ENCODE measurements around the gene CERS1. TPM values are rescaled to one million over a fixed set of nuclear protein-coding genes. Genes with fewer than 3 reads are reported as not detected.
A peak's percentile ranks its signal among the peaks of the same experiment; 100 is the strongest.

CERS1 gene
- total and polyA plus RNA-seq, 2 experiments from 2014 or later = 0.38 to 0.54 TPM

DNA sequence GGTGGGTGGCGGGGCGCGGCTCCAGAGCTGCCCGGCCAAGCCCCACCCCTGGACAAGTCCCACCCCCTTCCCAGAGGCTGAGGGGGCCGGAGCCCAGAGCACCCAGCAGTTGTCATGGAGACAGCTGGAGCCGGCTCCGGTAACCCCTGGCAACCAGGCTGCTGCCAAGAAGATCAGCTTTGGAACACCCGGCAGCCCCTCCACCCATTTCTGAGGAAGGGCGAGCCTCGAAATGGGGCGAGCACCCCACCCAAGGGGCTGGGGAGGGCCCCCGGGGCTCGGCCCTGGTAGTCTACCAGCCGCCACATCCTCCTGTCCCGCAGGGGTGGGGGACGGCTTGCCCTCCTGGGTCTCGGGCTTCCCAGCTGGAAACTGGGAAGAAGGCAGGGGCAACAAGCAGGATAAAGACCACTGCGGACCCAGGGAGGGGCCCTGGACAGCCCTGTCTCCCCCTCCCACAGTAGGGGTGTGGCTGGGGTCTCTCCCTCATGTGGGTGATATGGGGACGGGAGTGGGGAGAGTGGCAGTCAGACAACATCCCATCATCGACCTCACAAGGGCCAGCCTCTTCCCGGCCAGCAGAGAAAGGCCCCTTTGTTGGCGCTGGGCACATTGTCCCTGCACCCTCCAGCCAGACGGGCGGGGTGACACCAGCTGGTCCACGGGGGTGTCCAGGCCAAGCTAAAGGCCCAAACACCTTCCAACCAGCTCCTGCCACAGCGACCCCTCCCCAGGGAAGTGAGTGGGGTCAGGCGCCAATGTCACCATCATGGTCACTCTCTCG lies 1.5 kb downstream of the CERS1 start:
- Histone ChIP-seq H3K79me2 (ENCODE audit: insufficient read depth) (no peaks in the 10 kb centered on the region), H3K9me3 (ENCODE audit: low read depth) (no peaks in the 10 kb centered on the region), H3K4me1 (ENCODE audit: insufficient read depth) (no peaks in the 10 kb centered on the region), H3K9ac (no peak overlapping the region), H3F3A (ENCODE audit: insufficient read depth) (no peaks in the 10 kb centered on the region), H3K4me3 (peak overlapping the region; percentile 64), H3K9me2 (ENCODE audit: insufficient read depth) (no peaks in the 10 kb centered on the region), H3K27me3 (replicated peaks; ENCODE audit: insufficient read depth) (no peaks in the 10 kb centered on the region), H3K4me2 (ENCODE audit: unreplicated experiment) (peak overlapping the region; percentile 58), H3K27ac (no peak overlapping the region), H2AFZ (no peak overlapping the region), H3K36me3 (ENCODE audit: low read depth) (no peaks in the 10 kb centered on the region), H4K20me1 (ENCODE audit: insufficient read depth) (no peaks in the 10 kb centered on the region)
- 4% methylated on average over 21 to 27 of the region's 28 CpGs for WGBS, 2 experiments (ENCODE audit: low coverage in 1 of 2, low lambda C conversion rate in 2 of 2, missing lambda C conversion rate in 2 of 2)
- peak; percentile 44 for DNase-seq
- in situ Hi-C loops (cut with MboI) = no loop called here
- no peak for TF ChIP-seq EZH2 (IDR thresholded peaks at IDR 0.05; ENCODE audit: insufficient read depth, poor library complexity, severe bottlenecking)
- TF ChIP-seq EZH2phosphoT487 (IDR thresholded peaks at IDR 0.05; ENCODE audit: insufficient read depth, low read depth) = no peak

DNA sequence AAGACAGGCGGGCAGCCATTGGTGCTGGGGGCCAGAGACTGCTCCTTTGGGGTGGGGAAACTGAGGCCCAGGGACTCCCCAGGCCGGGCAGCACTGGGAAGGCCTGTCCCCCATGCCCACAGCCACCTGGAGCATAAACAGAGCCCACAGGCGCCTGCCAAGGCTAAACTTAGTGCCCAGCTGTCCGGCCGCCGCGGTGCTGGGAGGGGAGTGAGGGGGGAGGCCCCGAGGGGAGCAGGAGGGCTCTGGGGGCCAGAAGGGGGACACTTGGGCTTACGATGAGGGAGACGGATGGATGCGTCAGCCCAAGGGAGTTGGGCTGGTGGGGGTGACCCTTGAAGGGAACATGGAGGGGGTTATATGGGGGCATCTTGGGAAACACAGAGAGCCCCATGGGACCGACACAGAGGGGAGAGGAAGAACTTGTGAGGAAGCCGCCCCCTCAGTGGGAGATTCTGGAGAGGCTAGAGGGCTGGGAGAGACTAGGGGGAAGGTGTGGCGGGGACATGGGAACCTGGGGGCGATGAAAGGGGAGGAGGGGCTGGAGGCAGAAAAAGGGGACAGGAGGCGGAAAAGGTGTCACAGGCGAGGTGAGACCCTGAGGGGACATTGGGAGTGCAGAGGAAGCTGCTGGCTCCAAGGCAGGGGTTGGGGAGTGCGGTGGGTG lies 2.2 kb downstream of the CERS1 start:
- WGBS, 2 experiments (ENCODE audit: low coverage in 1 of 2, low lambda C conversion rate in 2 of 2, missing lambda C conversion rate in 2 of 2) = 70 to 75% methylated on average over 6 to 18 of the region's 18 CpGs
- Histone ChIP-seq H2AFZ (no peak overlapping the region), H3F3A (ENCODE audit: insufficient read depth) (no peaks in the 10 kb centered on the region), H3K79me2 (ENCODE audit: insufficient read depth) (no peaks in the 10 kb centered on the region), H3K27ac (no peak overlapping the region), H3K27me3 (replicated peaks; ENCODE audit: insufficient read depth) (no peaks in the 10 kb centered on the region), H3K9ac (no peak overlapping the region), H3K4me3 (no peak overlapping the region), H4K20me1 (ENCODE audit: insufficient read depth) (no peaks in the 10 kb centered on the region), H3K4me2 (ENCODE audit: unreplicated experiment) (no peak overlapping the region), H3K36me3 (ENCODE audit: low read depth) (no peaks in the 10 kb centered on the region), H3K9me3 (ENCODE audit: low read depth) (no peaks in the 10 kb centered on the region), H3K4me1 (ENCODE audit: insufficient read depth) (no peaks in the 10 kb centered on the region), H3K9me2 (ENCODE audit: insufficient read depth) (no peaks in the 10 kb centered on the region)
- in situ Hi-C loops (cut with MboI) = no loop called here
- DNase-seq = no peak
- TF ChIP-seq EZH2phosphoT487 (IDR thresholded peaks at IDR 0.05; ENCODE audit: insufficient read depth, low read depth) = no peak
- no peak for TF ChIP-seq EZH2 (IDR thresholded peaks at IDR 0.05; ENCODE audit: insufficient read depth, poor library complexity, severe bottlenecking)

DNA sequence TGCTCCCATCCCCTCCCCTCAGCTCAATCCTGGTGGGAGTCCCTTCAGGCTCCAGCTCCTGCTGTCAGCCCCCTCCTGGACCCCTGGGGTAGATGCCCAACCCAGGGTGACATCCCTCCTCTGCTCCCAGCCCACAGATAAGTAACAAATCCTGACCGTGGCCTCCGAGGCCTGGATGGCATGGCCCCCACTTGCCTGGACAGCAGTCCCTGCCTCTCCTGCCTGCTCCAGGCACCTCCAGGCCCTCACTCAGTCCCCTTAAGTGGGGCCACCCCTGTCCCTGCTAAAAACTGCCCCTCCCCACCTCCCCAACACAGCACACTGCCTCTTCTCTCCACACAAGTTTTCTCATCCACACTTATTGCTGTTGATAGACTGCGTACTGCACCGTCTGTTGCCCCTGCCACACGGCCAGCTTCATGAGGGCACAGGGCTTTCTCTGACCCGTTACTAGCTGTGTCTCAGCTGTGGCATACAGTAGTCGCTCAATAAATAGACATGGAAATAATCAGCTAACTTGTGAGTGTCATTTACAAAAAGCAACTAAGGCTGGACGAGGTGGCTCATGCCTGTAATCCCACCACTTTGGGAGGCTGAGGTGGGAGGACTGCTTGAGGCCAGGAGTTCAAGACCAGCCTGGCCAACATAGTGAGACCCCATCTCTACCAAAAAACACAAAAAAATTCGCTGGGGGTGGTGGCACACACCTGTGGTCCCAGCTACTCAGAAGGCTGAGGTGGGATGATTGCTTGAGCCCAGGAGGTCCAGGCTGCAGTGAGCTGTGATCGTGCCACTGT lies 5.8 kb downstream of the CERS1 start:
- 55% methylated on average over 10 of the region's 10 CpGs for WGBS, 2 experiments (ENCODE audit: low coverage in 1 of 2, low lambda C conversion rate in 2 of 2, missing lambda C conversion rate in 2 of 2)
- Histone ChIP-seq H3K4me3 (no peak overlapping the region), H3K27ac (no peak overlapping the region), H3K4me1 (ENCODE audit: insufficient read depth) (no peaks in the 10 kb centered on the region), H3K4me2 (ENCODE audit: unreplicated experiment) (no peak overlapping the region), H3K27me3 (replicated peaks; ENCODE audit: insufficient read depth) (no peaks in the 10 kb centered on the region), H3F3A (ENCODE audit: insufficient read depth) (no peaks in the 10 kb centered on the region), H3K9ac (no peak overlapping the region), H2AFZ (no peak overlapping the region), H3K9me3 (ENCODE audit: low read depth) (no peaks in the 10 kb centered on the region), H3K79me2 (ENCODE audit: insufficient read depth) (no peaks in the 10 kb centered on the region), H3K36me3 (ENCODE audit: low read depth) (no peaks in the 10 kb centered on the region), H3K9me2 (ENCODE audit: insufficient read depth) (no peaks in the 10 kb centered on the region), H4K20me1 (ENCODE audit: insufficient read depth) (no peaks in the 10 kb centered on the region)
- TF ChIP-seq EZH2phosphoT487 (IDR thresholded peaks at IDR 0.05; ENCODE audit: insufficient read depth, low read depth) (no peak), EZH2 (IDR thresholded peaks at IDR 0.05; ENCODE audit: insufficient read depth, poor library complexity, severe bottlenecking) (no peak)
- no peak for DNase-seq
- in situ Hi-C loops (cut with MboI) = no loop called here

DNA sequence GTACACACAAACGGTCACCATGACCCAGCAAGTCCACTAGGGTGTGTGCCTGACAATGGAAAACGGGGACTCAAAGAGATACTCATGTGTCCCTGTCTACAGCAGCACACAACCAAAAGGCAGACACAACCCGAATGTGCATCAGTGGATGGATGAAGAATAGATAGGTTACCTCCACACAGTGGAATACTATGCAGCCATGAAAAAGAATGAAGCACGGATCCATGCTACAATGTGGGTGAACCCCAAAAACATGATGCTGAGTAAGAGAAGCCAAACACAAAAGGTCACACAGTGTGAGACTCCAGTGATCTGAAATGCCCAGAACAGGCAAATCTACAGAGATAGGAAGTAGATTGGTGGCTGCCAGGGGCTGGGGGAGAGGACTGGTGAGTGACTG lies 9.0 kb downstream of the CERS1 start:
- H3K27ac ChIP-seq = no peak overlapping the region
- no peaks in the 10 kb centered on the region for H3K79me2 ChIP-seq (ENCODE audit: insufficient read depth)
- no peaks in the 10 kb centered on the region for H4K20me1 ChIP-seq (ENCODE audit: insufficient read depth)
- H2AFZ ChIP-seq = no peak overlapping the region
- no peaks in the 10 kb centered on the region for H3K27me3 ChIP-seq (replicated peaks; ENCODE audit: insufficient read depth)
- in situ Hi-C loops (cut with MboI) = no loop called here
- H3K4me2 ChIP-seq (ENCODE audit: unreplicated experiment) = no peak overlapping the region
- 54 to 55% methylated on average over 4 of the region's 4 CpGs for WGBS, 2 experiments (ENCODE audit: low coverage in 1 of 2, low lambda C conversion rate in 2 of 2, missing lambda C conversion rate in 2 of 2)
- H3K9me2 ChIP-seq (ENCODE audit: insufficient read depth) = no peaks in the 10 kb centered on the region
- H3K4me1 ChIP-seq (ENCODE audit: insufficient read depth) = no peaks in the 10 kb centered on the region
- H3K9me3 ChIP-seq (ENCODE audit: low read depth) = no peaks in the 10 kb centered on the region
- H3K9ac ChIP-seq = no peak overlapping the region
- H3K36me3 ChIP-seq (ENCODE audit: low read depth) = no peaks in the 10 kb centered on the region
- H3K4me3 ChIP-seq = no peak overlapping the region
- no peaks in the 10 kb centered on the region for H3F3A ChIP-seq (ENCODE audit: insufficient read depth)
- DNase-seq = no peak
- TF ChIP-seq EZH2phosphoT487 (IDR thresholded peaks at IDR 0.05; ENCODE audit: insufficient read depth, low read depth) (no peak), EZH2 (IDR thresholded peaks at IDR 0.05; ENCODE audit: insufficient read depth, poor library complexity, severe bottlenecking) (no peak)
